T1000 (cell line): Measurements from ENCODE around the gene FIBCD1.
"Not testable (repeated sequence)": the region's sequence is repeated elsewhere in the genome, so short reads cannot be mapped to it uniquely, and the experiment has no call there.

Experiments used
- DNase-seq: peaks from one replicate; lab custom pipeline; 2025; ENCODE audit warnings: mixed read lengths; lab: John Stamatoyannopoulos, UW

Gene FIBCD1

DNA sequence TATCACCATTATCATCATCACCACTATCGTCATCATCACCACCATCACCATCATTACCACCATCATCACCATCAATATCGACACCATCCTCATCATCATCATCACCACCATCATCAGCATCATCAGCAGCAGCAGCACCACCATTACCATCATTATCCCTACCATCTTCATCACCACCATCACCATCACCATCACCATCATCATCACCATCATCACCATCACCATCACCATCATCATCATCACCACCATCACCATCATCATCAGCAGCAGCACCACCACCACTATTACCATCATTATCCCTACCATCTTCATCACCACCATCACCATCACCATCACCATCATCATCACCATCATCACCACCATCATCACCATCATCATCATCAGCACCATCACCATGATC, 15.9 kb upstream of the FIBCD1 start:
- not testable (repeated sequence) for DNase-seq

GRCh38 chr9:130954317-130954716, 15.3 kb upstream of the FIBCD1 start:
- no peak for DNase-seq

- no peak for DNase-seq
These were observed 13.2 kb upstream of the FIBCD1 start for GRCh38 chr9:130952065-130952762.

DNA sequence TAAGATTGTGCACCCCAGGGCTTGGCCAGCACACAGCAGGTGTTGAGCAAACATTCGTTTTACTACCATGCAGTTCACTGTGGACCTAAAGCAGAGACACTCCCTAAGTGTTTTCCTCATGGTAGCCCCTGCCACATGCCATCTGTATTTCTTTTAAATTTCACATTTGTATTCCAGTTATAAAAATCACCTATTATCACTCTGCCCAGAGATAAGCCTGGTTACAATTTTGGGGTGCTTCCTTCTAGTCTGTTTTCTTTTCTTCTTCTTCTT, 10.9 kb upstream of the FIBCD1 start:
- no peak for DNase-seq

- no peak for DNase-seq
These were observed 10.4 kb upstream of the FIBCD1 start for GRCh38 chr9:130949188-130950038.

- DNase-seq = no peak
These were observed 9.2 kb upstream of the FIBCD1 start for GRCh38 chr9:130948266-130948665.

DNA sequence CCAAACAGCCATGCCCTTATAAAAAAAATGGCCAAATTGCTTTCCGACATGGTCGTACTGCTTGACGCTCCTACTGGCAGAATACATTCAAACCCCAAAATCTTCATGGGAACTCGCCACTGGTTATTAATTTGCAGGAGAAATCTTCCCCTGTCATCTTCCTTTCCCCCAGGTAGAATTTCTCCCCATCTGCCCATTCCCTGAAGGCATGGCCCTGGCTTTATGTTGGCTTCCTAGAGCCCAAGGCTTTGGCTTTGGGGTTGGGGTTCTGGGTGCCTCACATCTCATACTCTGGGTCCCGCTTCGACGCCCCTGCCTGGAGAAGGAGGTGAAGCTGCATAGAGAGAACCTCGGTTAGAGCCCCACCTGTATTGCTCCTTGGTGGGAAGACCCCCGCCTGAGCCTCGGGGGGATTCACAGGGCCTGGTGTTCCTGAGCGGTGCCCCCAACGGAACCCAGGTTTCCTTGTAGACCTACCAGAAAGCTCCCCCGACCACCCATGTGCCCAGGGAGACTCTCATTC, 8.6 kb upstream of the FIBCD1 start:
- DNase-seq = no peak

GRCh38 chr9:130946766-130947617, 7.9 kb upstream of the FIBCD1 start:
- no peak for DNase-seq

DNA sequence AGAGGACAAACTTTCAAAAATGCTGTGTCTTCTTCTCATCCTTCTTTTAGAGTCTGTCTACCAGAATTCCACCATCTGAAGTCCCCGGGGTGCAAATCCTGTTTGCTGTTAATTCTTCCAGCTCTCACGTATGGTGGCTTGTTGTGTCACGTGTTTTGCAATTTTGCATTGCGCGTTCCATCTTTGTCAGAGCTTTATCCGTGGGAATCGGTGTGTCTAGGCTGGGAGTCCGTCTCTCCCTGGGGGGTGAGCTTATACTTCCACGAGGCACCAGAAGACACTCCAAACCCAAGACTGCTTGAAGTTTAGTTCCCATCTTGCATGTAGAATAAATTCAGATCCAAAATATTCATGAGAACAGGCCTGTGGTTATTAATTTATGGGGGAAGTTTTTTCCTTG, 6.1 kb upstream of the FIBCD1 start:
- DNase-seq = no peak

DNA sequence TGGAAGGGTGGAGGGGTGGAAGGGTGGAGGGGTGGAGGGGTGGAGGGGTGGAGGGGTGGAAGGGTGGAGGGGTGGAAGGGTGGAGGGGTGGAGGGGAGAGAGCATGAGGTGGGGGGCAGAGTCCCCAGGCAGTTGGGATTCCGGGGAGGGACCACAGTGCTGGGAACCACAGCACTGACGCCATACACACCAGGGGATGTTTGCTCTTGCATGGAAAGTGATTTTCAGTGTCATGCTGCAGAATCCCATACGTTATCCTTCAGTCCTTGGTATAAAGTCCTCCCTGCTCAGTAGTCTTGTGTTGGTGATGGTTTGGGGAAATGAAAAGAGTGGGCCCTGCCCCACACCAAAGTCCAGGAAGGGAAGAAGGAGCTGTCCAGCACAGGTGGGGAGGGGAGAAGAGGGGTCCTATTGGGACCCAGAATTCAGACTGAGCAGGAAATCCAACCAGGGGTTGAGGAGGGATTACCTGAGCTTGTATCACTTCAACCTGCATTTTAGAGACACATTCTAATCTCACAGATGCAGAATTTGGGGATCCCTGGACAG, 5.5 kb upstream of the FIBCD1 start:
- no peak for DNase-seq

GRCh38 chr9:130943777-130944176, 4.7 kb upstream of the FIBCD1 start:
- DNase-seq = no peak

- no peak for DNase-seq
These were observed 4.2 kb upstream of the FIBCD1 start for GRCh38 chr9:130943221-130943620.

GRCh38 chr9:130942679-130943078, 3.6 kb upstream of the FIBCD1 start:
- no peak for DNase-seq

DNA sequence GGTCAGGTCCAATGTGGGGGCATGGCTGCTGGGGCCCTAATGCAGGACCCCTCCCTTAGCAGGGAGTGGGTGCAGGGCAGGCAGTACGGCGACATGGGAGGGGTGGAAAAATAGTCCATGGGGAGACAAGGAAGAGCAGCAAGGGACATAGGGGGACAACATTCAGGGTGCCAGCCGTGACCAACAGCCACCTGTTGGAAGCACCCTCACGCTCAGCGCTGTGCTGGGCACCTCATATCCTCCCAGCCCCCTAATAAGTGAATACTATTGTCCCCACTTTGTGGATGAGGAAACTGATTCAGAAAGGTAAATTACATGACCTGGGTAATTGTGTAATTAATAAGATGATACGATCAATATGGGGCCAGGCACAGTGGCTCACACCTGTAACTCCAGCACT, 3.0 kb upstream of the FIBCD1 start:
- DNase-seq = no peak

DNA sequence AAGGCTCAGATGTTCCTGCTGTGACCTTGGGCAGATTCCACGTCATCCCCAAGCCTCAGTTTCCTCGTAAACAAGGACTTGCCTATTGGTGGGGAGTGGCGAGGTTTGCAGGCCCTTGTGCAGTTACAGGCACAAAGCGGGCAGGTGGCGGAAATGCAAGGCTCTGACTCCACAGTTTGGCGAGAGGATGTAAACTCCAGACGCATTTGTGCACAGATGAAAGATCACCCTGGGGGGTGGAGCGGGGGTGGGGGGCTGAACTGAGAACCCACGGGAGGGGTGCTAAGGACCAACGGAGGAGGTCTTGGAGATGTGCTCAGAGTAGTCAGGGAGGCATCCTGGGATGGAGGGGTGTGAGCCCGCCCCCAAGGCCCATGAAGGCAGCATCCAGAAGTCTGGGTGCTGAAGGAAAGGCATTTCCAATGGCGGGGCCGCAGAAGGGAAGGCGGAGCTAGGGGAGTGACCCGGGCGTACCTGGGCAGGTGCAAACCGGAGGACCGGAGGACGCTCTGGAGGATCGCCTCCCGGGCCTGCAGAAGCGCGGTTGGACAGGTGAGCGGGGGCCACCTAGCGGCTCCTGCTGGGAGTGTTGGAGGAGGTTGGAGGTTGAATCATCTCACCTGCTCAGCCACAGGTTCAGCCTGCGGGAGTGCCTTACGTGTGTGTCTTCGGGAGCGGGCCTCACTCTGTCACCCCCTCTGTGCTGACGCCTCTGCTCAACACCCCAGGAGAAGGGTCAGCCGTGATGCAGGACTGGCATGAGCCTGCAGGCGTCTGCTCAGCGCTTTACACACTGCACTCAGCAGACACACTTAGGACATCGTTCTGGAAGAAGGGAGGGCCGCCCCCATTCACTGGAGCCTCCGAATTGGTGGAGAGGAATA, 1.9 kb upstream of the FIBCD1 start:
- no peak for DNase-seq

DNA sequence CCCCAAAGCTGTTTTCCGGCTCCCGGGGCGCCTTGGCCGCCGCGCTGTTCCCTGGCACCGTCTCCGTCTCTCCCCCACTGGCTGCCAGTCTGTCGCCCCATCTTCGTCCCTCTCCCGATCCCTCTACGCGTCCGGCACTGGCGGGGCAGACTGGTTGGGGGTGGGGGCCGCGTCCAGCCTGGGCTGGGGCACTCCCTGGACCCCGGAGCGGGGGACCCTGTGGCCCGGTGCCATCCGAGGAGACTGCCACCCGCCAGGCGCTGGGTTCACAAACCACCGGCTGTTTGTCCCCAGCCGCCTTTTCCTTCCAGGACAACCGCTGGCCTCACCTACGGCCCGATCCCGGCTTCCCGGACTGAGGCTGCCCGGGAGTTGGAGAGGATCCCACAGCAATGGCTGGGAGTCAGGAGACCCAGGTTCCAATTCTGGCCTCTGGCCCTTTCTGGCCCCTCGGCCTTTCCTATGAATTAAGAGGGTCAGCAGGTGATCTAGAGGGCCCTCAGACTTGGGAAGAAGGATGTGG, 1.0 kb upstream of the FIBCD1 start:
- DNase-seq = no peak

DNA sequence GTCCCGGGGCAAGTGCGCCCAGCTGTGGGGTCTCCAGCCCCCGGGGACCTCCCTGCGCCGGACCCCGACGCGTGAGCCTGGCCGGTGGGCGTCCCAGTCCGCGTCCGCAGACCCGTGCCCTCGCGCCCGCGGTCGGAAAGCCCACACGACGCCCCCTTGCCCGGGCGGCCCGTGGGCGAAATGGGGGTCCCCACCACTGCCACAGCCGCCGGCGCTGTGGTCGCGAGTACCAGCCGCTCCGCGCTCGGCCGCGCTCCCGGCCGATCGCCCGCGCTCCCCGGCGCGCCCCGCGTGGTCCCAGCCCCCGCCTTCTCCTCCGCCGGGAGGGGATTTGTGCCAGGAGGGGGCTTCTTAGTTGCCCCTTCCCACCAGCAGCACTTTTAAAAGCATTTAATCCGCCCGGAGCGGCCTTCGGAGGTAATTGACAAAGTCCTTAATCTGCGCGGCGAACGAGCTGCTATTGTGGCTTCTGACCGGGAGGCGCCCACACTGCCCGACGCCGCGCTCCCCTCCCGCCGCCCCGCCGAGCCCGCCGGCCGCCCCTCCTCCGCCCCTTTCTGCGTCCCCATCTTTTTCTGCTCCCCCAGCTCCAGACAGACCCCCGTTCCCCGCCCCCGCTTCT, 469 bp upstream of the FIBCD1 start:
- DNase-seq = no peak

- DNase-seq = no peak
These were observed 829 bp downstream of the FIBCD1 start for GRCh38 chr9:130938184-130938651.

GRCh38 chr9:130937146-130938076, 1.6 kb downstream of the FIBCD1 start:
- no peak for DNase-seq
